ENCODE results near the gene DOCK1. TPM values are rescaled to one million over a fixed set of nuclear protein-coding genes. Genes with fewer than 3 reads are reported as not detected.
A peak's percentile ranks its signal among the peaks of the same experiment; 100 is the strongest.

DOCK1 gene
- total RNA-seq, 2 experiments from 2014 or later, result not detected

DNA sequence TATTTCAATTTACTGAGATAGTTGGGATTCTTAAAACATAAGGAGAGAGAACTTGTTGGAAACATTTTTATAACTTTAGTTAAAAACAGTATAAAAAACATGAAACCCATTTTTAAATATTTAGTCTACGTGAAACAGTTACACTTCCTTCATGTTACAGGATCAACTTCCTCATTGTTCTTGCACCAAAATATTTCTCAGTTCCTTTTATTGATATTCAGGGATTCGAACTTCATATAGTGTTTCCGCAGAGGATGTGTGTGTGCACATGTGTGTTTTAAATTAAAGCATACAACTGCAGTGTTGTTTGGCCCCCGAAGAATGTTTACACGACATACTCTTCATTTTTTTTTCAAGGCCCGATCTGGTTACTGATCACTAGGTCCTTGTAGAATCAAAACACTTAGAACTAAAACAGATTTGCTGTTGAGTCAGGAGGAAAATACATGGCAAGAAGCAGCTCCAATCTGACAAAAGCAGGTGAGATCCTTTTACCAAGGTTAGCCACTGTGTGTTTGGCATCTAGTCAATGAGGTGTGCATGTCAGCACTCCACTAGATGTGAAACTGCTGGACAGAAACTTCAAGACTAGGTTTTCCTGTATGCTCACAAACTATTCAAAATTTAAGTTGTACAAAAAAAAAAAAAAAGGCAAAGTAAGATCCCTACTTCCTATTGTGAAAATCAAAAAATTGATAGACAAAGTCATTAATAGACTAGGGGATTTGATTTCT is 230.8 kb downstream of the DOCK1 start:
- no peak for ATAC-seq (ENCODE audit: poor library complexity)
- Mint-ChIP-seq H3K27ac (no peak overlapping the region), H3K9me3 (no peaks in the 10 kb centered on the region)

DNA sequence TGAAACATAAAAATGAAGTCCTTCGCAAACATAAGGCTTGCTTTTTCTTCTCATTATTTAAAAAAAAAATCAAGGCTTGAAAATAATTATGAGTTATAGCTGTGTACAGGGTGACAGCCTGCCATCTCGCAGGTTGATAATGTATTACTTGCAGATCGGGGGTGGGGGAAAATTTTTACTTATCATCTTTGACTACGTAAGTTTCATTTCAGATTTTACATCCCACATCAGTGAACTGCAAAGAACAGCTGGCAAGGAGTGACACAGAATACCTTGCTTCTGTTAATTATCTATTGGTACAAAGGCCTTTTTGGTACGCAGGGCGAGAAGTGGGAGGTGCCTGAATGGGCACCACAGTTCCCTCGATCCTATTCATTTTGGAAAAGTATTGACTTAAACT is 232.2 kb downstream of the DOCK1 start:
- intact Hi-C loops (cut with DNase I, micrococcal nuclease), result no loop called here
- no peak overlapping the region for H3K4me3 Mint-ChIP-seq
- TF ChIP-seq, protein P1, sequence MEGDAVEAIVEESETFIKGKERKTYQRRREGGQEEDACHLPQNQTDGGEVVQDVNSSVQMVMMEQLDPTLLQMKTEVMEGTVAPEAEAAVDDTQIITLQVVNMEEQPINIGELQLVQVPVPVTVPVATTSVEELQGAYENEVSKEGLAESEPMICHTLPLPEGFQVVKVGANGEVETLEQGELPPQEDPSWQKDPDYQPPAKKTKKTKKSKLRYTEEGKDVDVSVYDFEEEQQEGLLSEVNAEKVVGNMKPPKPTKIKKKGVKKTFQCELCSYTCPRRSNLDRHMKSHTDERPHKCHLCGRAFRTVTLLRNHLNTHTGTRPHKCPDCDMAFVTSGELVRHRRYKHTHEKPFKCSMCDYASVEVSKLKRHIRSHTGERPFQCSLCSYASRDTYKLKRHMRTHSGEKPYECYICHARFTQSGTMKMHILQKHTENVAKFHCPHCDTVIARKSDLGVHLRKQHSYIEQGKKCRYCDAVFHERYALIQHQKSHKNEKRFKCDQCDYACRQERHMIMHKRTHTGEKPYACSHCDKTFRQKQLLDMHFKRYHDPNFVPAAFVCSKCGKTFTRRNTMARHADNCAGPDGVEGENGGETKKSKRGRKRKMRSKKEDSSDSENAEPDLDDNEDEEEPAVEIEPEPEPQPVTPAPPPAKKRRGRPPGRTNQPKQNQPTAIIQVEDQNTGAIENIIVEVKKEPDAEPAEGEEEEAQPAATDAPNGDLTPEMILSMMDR (IDR thresholded peaks at IDR 0.05), result no peak
- ATAC-seq (ENCODE audit: poor library complexity) (no peak), DNase-seq (no peak)
- no peaks in the 10 kb centered on the region for H3K36me3 Mint-ChIP-seq (ENCODE audit: low read depth)
- ChIA-PET POLR2A (no interaction called here), CTCF (no interaction called here)
- no peaks in the 10 kb centered on the region for H3K4me1 Mint-ChIP-seq (ENCODE audit: low read depth)
- no peaks in the 10 kb centered on the region for H3K9me3 Mint-ChIP-seq
- Histone ChIP-seq H3K9me3 (ENCODE audit: control insufficient read depth in 1 of 2, insufficient read depth in 1 of 2, low read length in 2 of 2) (peaks cover 0 to 3% of the 10 kb centered on the region in 2 experiments), H3K36me3 (ENCODE audit: insufficient read depth, low read length) (no peaks in the 10 kb centered on the region), H3K27me3 (ENCODE audit: control insufficient read depth in 1 of 2, insufficient read depth in 2 of 2, low read length in 2 of 2) (no peaks in the 10 kb centered on the region), H3K4me1 (ENCODE audit: insufficient read depth, low read length) (no peaks in the 10 kb centered on the region), H3K27ac (ENCODE audit: low read depth in 1 of 2, low read length in 2 of 2) (no peak overlapping the region), H3K4me3 (ENCODE audit: low read length) (no peak overlapping the region)
- no peaks in the 10 kb centered on the region for H3K27me3 Mint-ChIP-seq
- H3K27ac Mint-ChIP-seq, result no peak overlapping the region

More for the DNA sequence above, 230.8 kb downstream of the DOCK1 start:
- TF ChIP-seq, protein P1 (IDR thresholded peaks at IDR 0.05), result no peak
- Histone ChIP-seq H3K4me1 (ENCODE audit: insufficient read depth, low read length) (no peaks in the 10 kb centered on the region), H3K36me3 (ENCODE audit: insufficient read depth, low read length) (no peaks in the 10 kb centered on the region), H3K27ac (ENCODE audit: low read depth in 1 of 2, low read length in 2 of 2) (no peak overlapping the region), H3K4me3 (ENCODE audit: low read length) (no peak overlapping the region), H3K9me3 (ENCODE audit: control insufficient read depth in 1 of 2, insufficient read depth in 1 of 2, low read length in 2 of 2) (no peaks in the 10 kb centered on the region), H3K27me3 (ENCODE audit: control insufficient read depth in 1 of 2, insufficient read depth in 2 of 2, low read length in 2 of 2) (no peaks in the 10 kb centered on the region)
- CTCF ChIA-PET, result no interaction called here
- Mint-ChIP-seq H3K4me1 (ENCODE audit: low read depth) (no peaks in the 10 kb centered on the region), H3K4me3 (no peak overlapping the region), H3K27me3 (no peaks in the 10 kb centered on the region), H3K36me3 (ENCODE audit: low read depth) (no peaks in the 10 kb centered on the region)
- POLR2A ChIA-PET, result no interaction called here
- intact Hi-C loops (cut with DNase I, micrococcal nuclease), result no loop called here
- peak in 1 of 14 experiments; percentile 1 for DNase-seq

DNA sequence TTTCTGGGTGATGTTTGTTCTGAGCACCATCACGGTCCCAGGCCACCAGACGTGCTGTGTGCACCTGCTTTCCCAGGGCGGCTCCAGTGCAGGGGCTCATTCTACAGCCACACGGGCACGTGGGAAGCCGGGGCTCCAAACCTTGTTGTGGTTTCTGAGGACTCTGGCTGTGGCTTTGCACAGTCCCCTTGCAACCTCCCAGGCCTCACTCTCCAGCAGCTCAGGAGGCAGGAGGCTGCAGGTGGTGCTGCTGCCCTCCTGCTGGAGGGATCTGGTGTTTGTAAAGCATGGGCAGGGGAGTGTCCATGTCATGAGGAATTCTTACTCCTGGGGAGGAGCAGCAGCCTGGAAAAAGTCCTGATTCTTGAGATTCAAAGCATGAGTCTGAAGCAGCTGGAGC is 236.9 kb downstream of the DOCK1 start:
- Mint-ChIP-seq H3K27ac (no peak overlapping the region), H3K4me3 (no peak overlapping the region), H3K36me3 (ENCODE audit: low read depth) (no peaks in the 10 kb centered on the region), H3K4me1 (ENCODE audit: low read depth) (no peaks in the 10 kb centered on the region), H3K9me3 (no peaks in the 10 kb centered on the region), H3K27me3 (no peaks in the 10 kb centered on the region)
- Histone ChIP-seq H3K27me3 (ENCODE audit: control insufficient read depth in 1 of 2, insufficient read depth in 2 of 2, low read length in 2 of 2) (no peaks in the 10 kb centered on the region), H3K36me3 (ENCODE audit: insufficient read depth, low read length) (no peaks in the 10 kb centered on the region), H3K9me3 (ENCODE audit: control insufficient read depth in 1 of 2, insufficient read depth in 1 of 2, low read length in 2 of 2) (peaks cover 0 to 3% of the 10 kb centered on the region in 2 experiments), H3K4me3 (ENCODE audit: low read length) (no peak overlapping the region), H3K27ac (ENCODE audit: low read depth in 1 of 2, low read length in 2 of 2) (no peak overlapping the region), H3K4me1 (ENCODE audit: insufficient read depth, low read length) (no peaks in the 10 kb centered on the region)
- ATAC-seq (ENCODE audit: poor library complexity), result no peak
- POLR2A ChIA-PET, result no interaction called here
- CTCF ChIA-PET, result no interaction called here
- DNase-seq, result no peak
- TF ChIP-seq, protein P1 (IDR thresholded peaks at IDR 0.05), result no peak
- intact Hi-C loops (cut with DNase I, micrococcal nuclease), result no loop called here
